Activated T-cell treated with anti-CD3 and anti-CD28 coated beads for 1 hour (primary cell): Measurements from ENCODE around the gene NPEPL1.

Source experiments
- DNase-seq: peaks from one replicate; pipeline ENCODE4 v3.0.0-alpha.2; 2020; ENCODE audit warnings: low read depth

Gene NPEPL1

GRCh38 chr20:58700823-58701222 is 8.2 kb downstream of the NPEPL1 start:
- DNase-seq, result no peak

GRCh38 chr20:58701431-58702160 is 9.0 kb downstream of the NPEPL1 start:
- DNase-seq, result no peak

GRCh38 chr20:58702161-58702510 is 9.5 kb downstream of the NPEPL1 start:
- no peak for DNase-seq

- no peak for DNase-seq
These were observed 10.5 kb downstream of the NPEPL1 start for GRCh38 chr20:58702859-58703648.

GRCh38 chr20:58703765-58704371 is 11.3 kb downstream of the NPEPL1 start:
- DNase-seq, result no peak

GRCh38 chr20:58705208-58705926 is 12.8 kb downstream of the NPEPL1 start:
- DNase-seq, result no peak

- DNase-seq, result no peak
These were observed 13.7 kb downstream of the NPEPL1 start for GRCh38 chr20:58706150-58706892.

- no peak for DNase-seq
These were observed 14.5 kb downstream of the NPEPL1 start for GRCh38 chr20:58706975-58707681.

- DNase-seq, result no peak
These were observed 15.2 kb downstream of the NPEPL1 start for GRCh38 chr20:58707770-58708169.

- DNase-seq, result no peak
These were observed 15.8 kb downstream of the NPEPL1 start for GRCh38 chr20:58708246-58708931.

GRCh38 chr20:58709013-58709702 is 16.6 kb downstream of the NPEPL1 start:
- no peak for DNase-seq

- no peak for DNase-seq
These were observed 17.1 kb downstream of the NPEPL1 start for GRCh38 chr20:58709703-58710039.

- DNase-seq, result no peak
These were observed 18.1 kb downstream of the NPEPL1 start for GRCh38 chr20:58710481-58711265.

- DNase-seq, result no peak
These were observed 18.9 kb downstream of the NPEPL1 start for GRCh38 chr20:58711266-58712051.

GRCh38 chr20:58712151-58712791 is 19.7 kb downstream of the NPEPL1 start:
- no peak for DNase-seq

- DNase-seq, result no peak
These were observed 20.5 kb downstream of the NPEPL1 start for GRCh38 chr20:58712806-58713731.
